Measurements from ENCODE around the gene WIPI1. TPM values are rescaled to one million over a fixed set of nuclear protein-coding genes. Genes with fewer than 3 reads are reported as not detected.

Gene WIPI1
- total RNA-seq, 4 donors from 2014 or later: 19.3 to 35.1 (median 27.8) TPM

GRCh38 chr17:68460146-68460545 is 2.9 kb upstream of the WIPI1 start:
- Histone ChIP-seq H3K27ac (no peak overlapping the region), H3K27me3 (no peaks in the 10 kb centered on the region), H3K36me3 (no peaks in the 10 kb centered on the region), H3K9me3 (no peaks in the 10 kb centered on the region), H3K4me3 (no peak overlapping the region), H3K4me1 (peaks cover 57% of the 10 kb centered on the region)
- WGBS: 62% methylated on average over 2 of the region's 2 CpGs
- DNase-seq (ENCODE audit: low spot score in 2 of 2): no peak
- TF ChIP-seq CTCF (IDR thresholded peaks at IDR 0.05): no peak
- no peak for TF ChIP-seq POLR2AphosphoS5 (IDR thresholded peaks at IDR 0.05)
- no peak for TF ChIP-seq EP300 (IDR thresholded peaks at IDR 0.05)
- no peak for TF ChIP-seq POLR2A (IDR thresholded peaks at IDR 0.05)

DNA sequence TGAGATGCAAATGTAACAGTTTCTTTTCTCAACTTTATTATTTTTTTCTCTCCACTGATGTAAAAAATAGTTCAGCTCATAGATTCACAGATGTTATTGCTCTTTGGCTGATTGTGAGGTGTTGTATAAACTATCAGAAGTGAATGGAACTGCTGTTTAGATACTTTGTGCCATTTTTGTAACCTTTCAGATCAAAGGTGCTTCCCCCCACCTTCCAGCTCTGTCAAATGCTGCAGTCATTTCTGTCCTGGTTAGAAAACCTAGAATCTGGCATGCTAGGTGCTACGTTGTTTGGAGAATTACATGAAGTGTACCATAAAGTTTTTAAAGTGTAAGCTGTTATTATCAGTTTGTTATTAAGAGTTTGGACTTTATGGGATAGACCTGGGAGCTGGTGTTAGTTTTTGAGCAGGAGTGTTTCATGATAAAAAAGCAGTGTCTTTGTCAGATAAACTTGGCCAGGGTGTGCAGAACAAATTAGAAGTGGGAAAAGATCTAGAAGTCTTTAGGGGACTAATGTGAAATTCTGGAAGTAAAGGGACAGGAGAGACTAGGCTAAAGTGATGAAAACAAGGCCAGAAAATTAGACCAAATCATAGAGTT is 1.8 kb upstream of the WIPI1 start:
- no peak overlapping the region for H3K27ac ChIP-seq
- H3K36me3 ChIP-seq: no peaks in the 10 kb centered on the region
- no peaks in the 10 kb centered on the region for H3K27me3 ChIP-seq
- no peak overlapping the region for H3K4me3 ChIP-seq
- no peak for DNase-seq (ENCODE audit: low spot score in 2 of 2)
- no peaks in the 10 kb centered on the region for H3K9me3 ChIP-seq
- H3K4me1 ChIP-seq: peaks cover 66% of the 10 kb centered on the region
- no peak for TF ChIP-seq POLR2A (IDR thresholded peaks at IDR 0.05)
- TF ChIP-seq CTCF (IDR thresholded peaks at IDR 0.05): no peak
- TF ChIP-seq EP300 (IDR thresholded peaks at IDR 0.05): no peak
- TF ChIP-seq POLR2AphosphoS5 (IDR thresholded peaks at IDR 0.05): no peak
- whole genome bisulfite sequencing: 80% methylated on average over 1 of the region's 1 CpG

DNA sequence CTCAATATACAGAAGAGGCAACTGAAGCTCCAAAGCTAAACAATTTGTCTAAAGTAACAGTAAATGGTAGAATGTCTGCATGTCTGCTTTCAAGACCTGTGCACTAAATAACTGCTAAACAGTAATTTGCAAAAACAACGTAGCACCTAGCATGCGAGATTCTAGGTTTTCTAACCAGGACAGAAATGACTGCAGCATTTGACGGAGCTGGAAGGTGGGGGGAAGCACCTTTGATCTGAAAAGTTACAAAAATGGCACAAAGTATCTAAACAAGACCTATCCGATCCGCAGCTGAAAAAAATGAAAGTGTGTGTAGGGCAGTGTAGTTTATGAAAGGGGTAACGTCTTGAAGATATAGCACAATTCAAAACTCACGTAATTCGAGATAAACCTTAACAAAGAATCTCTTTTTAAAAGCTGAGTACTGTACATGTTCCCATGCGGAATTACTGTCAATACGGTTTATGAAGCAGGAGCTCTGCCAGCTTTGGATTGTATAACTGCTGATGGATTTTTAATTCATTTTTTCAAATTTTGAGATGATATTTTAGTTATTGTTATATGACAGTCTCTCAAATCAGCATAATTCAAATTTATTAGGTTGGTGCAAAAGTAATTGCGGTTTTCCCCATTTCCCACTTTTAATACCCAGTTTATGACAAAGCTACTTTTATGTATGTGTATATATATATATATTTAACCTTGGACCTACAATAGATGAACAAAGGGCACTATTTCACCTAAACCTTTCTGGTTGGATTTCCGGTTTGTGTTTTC is 1.2 kb upstream of the WIPI1 start:
- WGBS: 32% methylated on average over 12 of the region's 12 CpGs
- TF ChIP-seq POLR2AphosphoS5 (IDR thresholded peaks at IDR 0.05) (no peak), EP300 (IDR thresholded peaks at IDR 0.05) (no peak), CTCF (IDR thresholded peaks at IDR 0.05) (no peak), POLR2A (IDR thresholded peaks at IDR 0.05) (no peak)
- Histone ChIP-seq H3K27ac (peak overlapping the region; percentile 84), H3K9me3 (no peaks in the 10 kb centered on the region), H3K4me1 (peaks cover 73% of the 10 kb centered on the region), H3K4me3 (peak overlapping the region; percentile 72), H3K27me3 (no peaks in the 10 kb centered on the region), H3K36me3 (no peaks in the 10 kb centered on the region)
- DNase-seq (ENCODE audit: low spot score in 2 of 2): no peak

- peak; percentile 69 to 98 (median 71) for TF ChIP-seq POLR2AphosphoS5 (IDR thresholded peaks at IDR 0.05)
- no peak for TF ChIP-seq CTCF (IDR thresholded peaks at IDR 0.05)
- TF ChIP-seq POLR2A (IDR thresholded peaks at IDR 0.05): peak in 1 of 2 donors; percentile 83
- 0% methylated on average over 20 of the region's 54 CpGs for WGBS
- H3K27me3 ChIP-seq: no peaks in the 10 kb centered on the region
- peaks cover 71% of the 10 kb centered on the region for H3K4me1 ChIP-seq
- DNase-seq (ENCODE audit: low spot score in 2 of 2): peak; percentile 99
- no peaks in the 10 kb centered on the region for H3K9me3 ChIP-seq
- peak overlapping the region; percentile 95 for H3K27ac ChIP-seq
- H3K36me3 ChIP-seq: no peaks in the 10 kb centered on the region
- H3K4me3 ChIP-seq: peak overlapping the region; percentile 72
Observed at GRCh38 chr17:68457539-68458259, 403 bp upstream of the WIPI1 start.

Data from suprapubic skin (tissue), 4 donors.